22Rv1 (cell line): ENCODE data around the gene ACOT7.

ENCODE experiments used
- CTCF ChIP-seq: fragments of 450-650 bp; IDR thresholded peaks from 2 replicates; pipeline ENCODE4 v1.5.1; 2017; ENCODE audit warnings: mild to moderate bottlenecking
- ZFX ChIP-seq: fragments of 450-650 bp; IDR thresholded peaks from 2 replicates; pipeline ENCODE4 v1.6.1; 2017; ENCODE audit warnings: antibody characterized with exemption, borderline replicate concordance

- no peak for TF ChIP-seq CTCF
- no peak for TF ChIP-seq ZFX
These were observed 108.2 kb downstream of the ACOT7 start for GRCh38 chr1:6285336-6285735.
